Measurements from ENCODE around the gene RUNDC1. TPM values are rescaled to one million over a fixed set of nuclear protein-coding genes. Genes with fewer than 3 reads are reported as not detected.

RUNDC1 gene
- total RNA-seq, 1 experiment from 2014 or later = 11.2 TPM

Other genes with a start within 250 kb of the RUNDC1 start
- gene EZH1, start 235.5 kb upstream of the RUNDC1 start, total RNA-seq (2021; ENCODE audit: unreplicated experiment) = 17.7 TPM
- gene RAMP2, start 219.3 kb upstream of the RUNDC1 start, total RNA-seq (2021; ENCODE audit: unreplicated experiment) = 1.1 TPM
- 37.7 TPM for gene VPS25, start 207.1 kb upstream of the RUNDC1 start, total RNA-seq (2021; ENCODE audit: unreplicated experiment)
- 3.5 TPM for gene WNK4, start 200.0 kb upstream of the RUNDC1 start, total RNA-seq (2021; ENCODE audit: unreplicated experiment)
- 48.8 TPM for gene COA3, start 181.9 kb upstream of the RUNDC1 start, total RNA-seq (2021; ENCODE audit: unreplicated experiment)
- 0.13 TPM for gene CNTD1, start 181.7 kb upstream of the RUNDC1 start, total RNA-seq (2021; ENCODE audit: unreplicated experiment)
- gene BECN1, start 156.3 kb upstream of the RUNDC1 start, total RNA-seq (2021; ENCODE audit: unreplicated experiment) = 61.8 TPM
- gene PSME3, start 147.2 kb upstream of the RUNDC1 start, total RNA-seq (2021; ENCODE audit: unreplicated experiment) = 110 TPM
- gene AOC2, start 136.0 kb upstream of the RUNDC1 start, total RNA-seq (2021; ENCODE audit: unreplicated experiment) = 0.85 TPM
- 0.21 TPM for gene AOC3, start 129.4 kb upstream of the RUNDC1 start, total RNA-seq (2021; ENCODE audit: unreplicated experiment)
- 0.08 TPM for gene G6PC1, start 79.8 kb upstream of the RUNDC1 start, total RNA-seq (2021; ENCODE audit: unreplicated experiment)
- 23.5 TPM for gene AARSD1, start 16.1 kb upstream of the RUNDC1 start, total RNA-seq (2021; ENCODE audit: unreplicated experiment)
- 0.74 TPM for gene PTGES3L, start 485 bp upstream of the RUNDC1 start, total RNA-seq (2021; ENCODE audit: unreplicated experiment)
- gene RPL27, start 17.9 kb downstream of the RUNDC1 start, total RNA-seq (2021; ENCODE audit: unreplicated experiment) = 513 TPM
- 42.6 TPM for gene IFI35, start 26.2 kb downstream of the RUNDC1 start, total RNA-seq (2021; ENCODE audit: unreplicated experiment)
- 169 TPM for gene VAT1, start 41.8 kb downstream of the RUNDC1 start, total RNA-seq (2021; ENCODE audit: unreplicated experiment)
- gene RND2, start 44.7 kb downstream of the RUNDC1 start, total RNA-seq (2021; ENCODE audit: unreplicated experiment) = 0.59 TPM
- gene BRCA1, start 144.8 kb downstream of the RUNDC1 start, total RNA-seq (2021; ENCODE audit: unreplicated experiment) = 29.9 TPM
- 36.6 TPM for gene NBR1, start 190.6 kb downstream of the RUNDC1 start, total RNA-seq (2021; ENCODE audit: unreplicated experiment)
- gene TMEM106A, start 231.3 kb downstream of the RUNDC1 start, total RNA-seq (2021; ENCODE audit: unreplicated experiment) = 3.5 TPM
- not detected for gene CCDC200, start 248.1 kb downstream of the RUNDC1 start, total RNA-seq (2021; ENCODE audit: unreplicated experiment)